DND-41 (cell line): ENCODE data around the gene SCYGR6.

Experiments
- ATAC-seq: fragments of 200-7000 bp; cut with Tn5 transposase; 3 replicates; pipeline ENCODE4 v1.9.1; 2021; ENCODE audit warnings: low read depth; ENCODE audit not compliant: insufficient read depth
- DNase-seq: peaks from one replicate; pipeline ENCODE4 v3.0.0-alpha.2; 2020
- H2AFZ ChIP-seq: 2 replicates; pipeline ENCODE4 v1.6.0; 2012; ENCODE audit warnings: low read depth, low read length
- H3K27ac ChIP-seq: 2 replicates; pipeline ENCODE4 v1.5.1; 2012; ENCODE audit warnings: low read length, inconsistent platforms
- H3K27me3 ChIP-seq: fragments of 200-600 bp; sonication (generic); 2 replicates; pipeline ENCODE4 v1.6.0; 2012; ENCODE audit warnings: low read length, mild to moderate bottlenecking, inconsistent platforms; ENCODE audit not compliant: insufficient read depth, poor library complexity
- H3K36me3 ChIP-seq: 2 replicates; pipeline ENCODE4 v1.5.1; 2012; ENCODE audit warnings: low read length, inconsistent platforms; ENCODE audit not compliant: insufficient read depth
- H3K4me1 ChIP-seq: 2 replicates; pipeline ENCODE4 v1.5.1; 2012; ENCODE audit warnings: mild to moderate bottlenecking, low read length; ENCODE audit not compliant: insufficient read depth
- H3K4me2 ChIP-seq: 2 replicates; pipeline ENCODE4 v1.6.0; 2012; ENCODE audit warnings: mild to moderate bottlenecking, moderate library complexity, low read length, inconsistent platforms; ENCODE audit not compliant: insufficient read depth
- H3K4me3 ChIP-seq, 2 experiments: fragments of 200-600 bp in 1 of 2; shearing (Covaris generic) in 1 of 2; 2 replicates each; pipeline ENCODE4 v1.5.1; 2012 to 2016; ENCODE audit warnings: inconsistent platforms in 2 of 2, low read length in 2 of 2, mild to moderate bottlenecking in 2 of 2, low read depth in 1 of 2, moderate library complexity in 1 of 2
- H3K79me2 ChIP-seq: 2 replicates; pipeline ENCODE4 v1.6.0; 2012; ENCODE audit warnings: low read length, inconsistent platforms; ENCODE audit not compliant: insufficient read depth
- H3K9ac ChIP-seq: 2 replicates; pipeline ENCODE4 v1.6.0; 2012; ENCODE audit warnings: low read depth, mild to moderate bottlenecking, inconsistent platforms, low read length, moderate library complexity
- H3K9me3 ChIP-seq: 2 replicates; pipeline ENCODE4 v1.5.1; 2012; ENCODE audit warnings: low read length, moderate library complexity, mild to moderate bottlenecking, inconsistent platforms; ENCODE audit not compliant: insufficient read depth, severe bottlenecking
- H4K20me1 ChIP-seq: 2 replicates; pipeline ENCODE4 v1.6.0; 2012; ENCODE audit warnings: low read length; ENCODE audit not compliant: insufficient read depth
- EZH2 ChIP-seq: IDR thresholded peaks from 3 replicates; pipeline ENCODE4 v1.6.1; 2012; ENCODE audit warnings: borderline replicate concordance, low read depth, mild to moderate bottlenecking, moderate library complexity, low read length, inconsistent platforms; ENCODE audit not compliant: severe bottlenecking
- TF ChIP-seq, protein P1 (sequence below): IDR thresholded peaks from 2 replicates; pipeline ENCODE4 v1.5.1; 2012; ENCODE audit warnings: borderline replicate concordance, low read length, moderate library complexity, mild to moderate bottlenecking; ENCODE audit not compliant: poor library complexity, severe bottlenecking; ENCODE audit errors: extremely low read depth

SCYGR6 gene

GRCh38 chr2:227717687-227718567 lies 6.6 kb downstream of the SCYGR6 start, which contains the start of gene SLC19A3:
Gene SLC19A3 (minus strand): TSS chr2:227718028. CDS start chr2:227702318, 15,710 bp downstream.
- TF ChIP-seq EZH2, result no peak
- TF ChIP-seq, protein P1, sequence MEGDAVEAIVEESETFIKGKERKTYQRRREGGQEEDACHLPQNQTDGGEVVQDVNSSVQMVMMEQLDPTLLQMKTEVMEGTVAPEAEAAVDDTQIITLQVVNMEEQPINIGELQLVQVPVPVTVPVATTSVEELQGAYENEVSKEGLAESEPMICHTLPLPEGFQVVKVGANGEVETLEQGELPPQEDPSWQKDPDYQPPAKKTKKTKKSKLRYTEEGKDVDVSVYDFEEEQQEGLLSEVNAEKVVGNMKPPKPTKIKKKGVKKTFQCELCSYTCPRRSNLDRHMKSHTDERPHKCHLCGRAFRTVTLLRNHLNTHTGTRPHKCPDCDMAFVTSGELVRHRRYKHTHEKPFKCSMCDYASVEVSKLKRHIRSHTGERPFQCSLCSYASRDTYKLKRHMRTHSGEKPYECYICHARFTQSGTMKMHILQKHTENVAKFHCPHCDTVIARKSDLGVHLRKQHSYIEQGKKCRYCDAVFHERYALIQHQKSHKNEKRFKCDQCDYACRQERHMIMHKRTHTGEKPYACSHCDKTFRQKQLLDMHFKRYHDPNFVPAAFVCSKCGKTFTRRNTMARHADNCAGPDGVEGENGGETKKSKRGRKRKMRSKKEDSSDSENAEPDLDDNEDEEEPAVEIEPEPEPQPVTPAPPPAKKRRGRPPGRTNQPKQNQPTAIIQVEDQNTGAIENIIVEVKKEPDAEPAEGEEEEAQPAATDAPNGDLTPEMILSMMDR, result no peak
- Histone ChIP-seq H3K9ac (no peak within 1 kb of the TSS), H4K20me1 (no peaks in the 10 kb centered on the region), H3K27ac (no peak within 1 kb of the TSS), H3K27me3 (no peaks in the 10 kb centered on the region), H2AFZ (no peak within 1 kb of the TSS), H3K4me3 (no peak within 1 kb of the TSS), H3K4me1 (no peaks in the 10 kb centered on the region), H3K79me2 (no peaks in the 10 kb centered on the region), H3K36me3 (no peaks in the 10 kb centered on the region), H3K4me2 (no peak within 1 kb of the TSS), H3K9me3 (no peaks in the 10 kb centered on the region)
- no peak for ATAC-seq
- no peak for DNase-seq

DNA sequence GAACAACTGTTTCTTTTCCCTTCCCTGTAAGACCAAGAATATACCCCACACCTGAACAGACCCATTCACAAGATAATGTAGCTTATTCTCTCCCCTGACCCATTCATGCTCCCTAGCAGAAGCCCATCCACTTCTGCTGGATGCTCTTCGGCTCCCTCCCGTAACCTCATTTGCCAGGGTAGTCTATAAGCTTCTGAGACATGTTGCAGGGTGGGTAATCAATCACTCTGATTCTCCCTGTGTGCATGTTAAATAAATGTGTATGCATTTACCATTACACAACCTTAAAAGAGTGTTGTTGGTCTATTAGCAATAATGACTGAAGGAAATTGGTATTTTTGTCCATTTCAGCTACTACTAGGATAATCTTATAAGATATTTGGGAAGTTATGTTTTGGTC lies 8.1 kb downstream of the SCYGR6 start:
- ATAC-seq (no peak), DNase-seq (no peak)
- no peak for TF ChIP-seq EZH2
- TF ChIP-seq, protein P1, result no peak
- Histone ChIP-seq H3K36me3 (no peaks in the 10 kb centered on the region), H3K9ac (no peak overlapping the region), H3K4me1 (no peaks in the 10 kb centered on the region), H3K9me3 (no peaks in the 10 kb centered on the region), H4K20me1 (no peaks in the 10 kb centered on the region), H3K4me2 (no peak overlapping the region), H3K79me2 (no peaks in the 10 kb centered on the region), H3K4me3 (no peak overlapping the region), H2AFZ (no peak overlapping the region), H3K27me3 (no peaks in the 10 kb centered on the region), H3K27ac (no peak overlapping the region)

GRCh38 chr2:227713291-227713690 lies 11.3 kb downstream of the SCYGR6 start:
- no peak for TF ChIP-seq EZH2
- TF ChIP-seq, protein P1, result no peak
- Histone ChIP-seq H3K27ac (no peak overlapping the region), H3K79me2 (no peaks in the 10 kb centered on the region), H3K9ac (no peak overlapping the region), H4K20me1 (no peaks in the 10 kb centered on the region), H3K27me3 (no peaks in the 10 kb centered on the region), H3K9me3 (no peaks in the 10 kb centered on the region), H3K36me3 (no peaks in the 10 kb centered on the region), H3K4me1 (no peaks in the 10 kb centered on the region), H3K4me2 (no peak overlapping the region), H3K4me3 (no peak overlapping the region), H2AFZ (no peak overlapping the region)
- DNase-seq, result no peak
- no peak for ATAC-seq
